IPS-11a (cell line): ENCODE measurements around the gene NR3C1.

Experiments used
- H3K4me3 ChIP-seq: one replicate; pipeline ENCODE4 v1.5.1; 2013; ENCODE audit warnings: low read depth, low read length, control low read depth

The NR3C1 gene

GRCh38 chr5:143372187-143372829, 31.2 kb downstream of the NR3C1 start:
- no peak overlapping the region for H3K4me3 ChIP-seq

GRCh38 chr5:143370440-143370839, 33.0 kb downstream of the NR3C1 start:
- H3K4me3 ChIP-seq, result no peak overlapping the region

- no peak overlapping the region for H3K4me3 ChIP-seq
These were observed 39.4 kb downstream of the NR3C1 start for GRCh38 chr5:143364061-143364460.

GRCh38 chr5:143362664-143363227, 40.7 kb downstream of the NR3C1 start:
- no peak overlapping the region for H3K4me3 ChIP-seq

- H3K4me3 ChIP-seq, result no peak overlapping the region
These were observed 42.0 kb downstream of the NR3C1 start for GRCh38 chr5:143361438-143361837.

- H3K4me3 ChIP-seq, result no peak overlapping the region
These were observed 42.7 kb downstream of the NR3C1 start for GRCh38 chr5:143360755-143361154.

- H3K4me3 ChIP-seq, result no peak overlapping the region
These were observed 43.6 kb downstream of the NR3C1 start for GRCh38 chr5:143359869-143360268.

- H3K4me3 ChIP-seq, result no peak overlapping the region
These were observed 46.5 kb downstream of the NR3C1 start for GRCh38 chr5:143356855-143357583.

- no peak overlapping the region for H3K4me3 ChIP-seq
These were observed 47.8 kb downstream of the NR3C1 start for GRCh38 chr5:143355710-143356109.

GRCh38 chr5:143354025-143354424, 49.5 kb downstream of the NR3C1 start:
- no peak overlapping the region for H3K4me3 ChIP-seq

- H3K4me3 ChIP-seq, result no peak overlapping the region
These were observed 50.8 kb downstream of the NR3C1 start for GRCh38 chr5:143352691-143353090.

GRCh38 chr5:143350751-143351602, 52.5 kb downstream of the NR3C1 start:
- no peak overlapping the region for H3K4me3 ChIP-seq

- no peak overlapping the region for H3K4me3 ChIP-seq
These were observed 53.1 kb downstream of the NR3C1 start for GRCh38 chr5:143350341-143350740.

- H3K4me3 ChIP-seq, result no peak overlapping the region
These were observed 54.3 kb downstream of the NR3C1 start for GRCh38 chr5:143349177-143349576.

GRCh38 chr5:143347698-143348344, 55.7 kb downstream of the NR3C1 start:
- H3K4me3 ChIP-seq, result no peak overlapping the region

GRCh38 chr5:143347046-143347445, 56.4 kb downstream of the NR3C1 start:
- H3K4me3 ChIP-seq, result no peak overlapping the region

GRCh38 chr5:143345671-143346440, 57.6 kb downstream of the NR3C1 start:
- no peak overlapping the region for H3K4me3 ChIP-seq

- H3K4me3 ChIP-seq, result no peak overlapping the region
These were observed 60.4 kb downstream of the NR3C1 start for GRCh38 chr5:143343042-143343441.

GRCh38 chr5:143342607-143343006, 60.9 kb downstream of the NR3C1 start:
- no peak overlapping the region for H3K4me3 ChIP-seq
